Right lung (tissue), 5 donors: ENCODE data around the gene PRKCE. TPM values are rescaled to one million over a fixed set of nuclear protein-coding genes. Genes with fewer than 3 reads are reported as not detected.
"Not testable (repeated sequence)": the region's sequence is repeated elsewhere in the genome, so short reads cannot be mapped to it uniquely, and the experiment has no call there.

Source experiments
- DNase-seq, 2 donors: peaks; one replicate each; pipeline ENCODE4 v3.0.0-alpha.2; 2013
- polyA plus RNA-seq, 5 donors: library from polyadenylated mRNA; unstranded; fragments of 120-200 nt; gene quantifications; one replicate each; pipeline versions ENCODE4 v1.2.1 to v1.2.3, GENCODE V29; 2013; ENCODE audit warnings: inconsistent platforms in 1 of 5, low replicate concordance in 1 of 5; ENCODE audit not compliant: insufficient read length in 5 of 5, insufficient read depth in 1 of 5

Gene PRKCE
- polyA plus RNA-seq, 5 donors = 12.5 to 14.5 (median 12.8) TPM

- no peak for DNase-seq
Observed at GRCh38 chr2:45697190-45697589, 45.7 kb downstream of the PRKCE start.

GRCh38 chr2:45698554-45698953 lies 47.1 kb downstream of the PRKCE start:
- no peak for DNase-seq

GRCh38 chr2:45699032-45699658 lies 47.7 kb downstream of the PRKCE start:
- no peak for DNase-seq

- no peak for DNase-seq
Observed at GRCh38 chr2:45700407-45701013, 49.0 kb downstream of the PRKCE start.

GRCh38 chr2:45705233-45705632 lies 53.8 kb downstream of the PRKCE start:
- no peak for DNase-seq

GRCh38 chr2:45706033-45706432 lies 54.6 kb downstream of the PRKCE start:
- DNase-seq = no peak

- no peak for DNase-seq
Observed at GRCh38 chr2:45707006-45707405, 55.5 kb downstream of the PRKCE start.

GRCh38 chr2:45707661-45708060 lies 56.2 kb downstream of the PRKCE start:
- DNase-seq = no peak

GRCh38 chr2:45708501-45708900 lies 57.0 kb downstream of the PRKCE start:
- no peak for DNase-seq

- DNase-seq = no peak
Observed at GRCh38 chr2:45709137-45709536, 57.7 kb downstream of the PRKCE start.

- DNase-seq = no peak
Observed at GRCh38 chr2:45710468-45710867, 59.0 kb downstream of the PRKCE start.

GRCh38 chr2:45711224-45711623 lies 59.7 kb downstream of the PRKCE start:
- DNase-seq = no peak

GRCh38 chr2:45712570-45712969 lies 61.1 kb downstream of the PRKCE start:
- DNase-seq = no peak

- DNase-seq = no peak
Observed at GRCh38 chr2:45713136-45713535, 61.7 kb downstream of the PRKCE start.

GRCh38 chr2:45713591-45713990 lies 62.1 kb downstream of the PRKCE start:
- DNase-seq = no peak

- no peak for DNase-seq
Observed at GRCh38 chr2:45714679-45715078, 63.2 kb downstream of the PRKCE start.

- DNase-seq = no peak
Observed at GRCh38 chr2:45715601-45716379, 64.3 kb downstream of the PRKCE start.

- not testable (repeated sequence) for DNase-seq
Observed at GRCh38 chr2:45716432-45716831, 65.0 kb downstream of the PRKCE start.

- DNase-seq = no peak
Observed at GRCh38 chr2:45716915-45717314, 65.4 kb downstream of the PRKCE start.

- no peak for DNase-seq
Observed at GRCh38 chr2:45720210-45720609, 68.7 kb downstream of the PRKCE start.

GRCh38 chr2:45721150-45721549 lies 69.7 kb downstream of the PRKCE start:
- DNase-seq = no peak

- no peak for DNase-seq
Observed at GRCh38 chr2:45722477-45722876, 71.0 kb downstream of the PRKCE start.

- DNase-seq = no peak
Observed at GRCh38 chr2:45723857-45724256, 72.4 kb downstream of the PRKCE start.
